IMR-90 (cell line): ENCODE data around the gene RFPL3. TPM values are rescaled to one million over a fixed set of nuclear protein-coding genes. Genes with fewer than 3 reads are reported as not detected.

Source experiments
- ATAC-seq: fragments of 200-7000 bp; cut with Tn5 transposase; 2 replicates; pipeline ENCODE4 v1.9.1; 2020; ENCODE audit warnings: low read depth, mild to moderate bottlenecking, moderate library complexity
- BruUV-seq: library from RNA; stranded (reverse); fragments of 400-500 nt; replicated peaks from 2 replicates; lab custom pipeline; 2021; lab: Mats Ljungman, UMichigan
- CTCF ChIA-PET: fragments of 300-600 bp; formaldehyde crosslinking; extraction: SDS; loops from one replicate; lab custom pipeline; 2021; ENCODE audit warnings: antibody characterized with exemption; lab: Yijun Ruan, JAX
- POLR2A ChIA-PET: fragments of 300-600 bp; sonication (Branson Sonifier 250); formaldehyde crosslinking; loops from one replicate; lab custom pipeline; 2022; ENCODE audit warnings: antibody characterized with exemption; ENCODE audit not compliant: unreplicated experiment; lab: Charles Lee
- DNase-seq: peaks from one replicate; pipeline ENCODE4 v3.0.0; 2013
- H2AFZ ChIP-seq: replicated peaks from 2 replicates; pipeline ENCODE3; 2013; ENCODE audit warnings: low read length, mild to moderate bottlenecking; ENCODE audit not compliant: poor library complexity
- H2AK5ac ChIP-seq: 2 replicates; pipeline ENCODE4 v1.6.1; 2013; ENCODE audit warnings: low read depth, low read length, inconsistent platforms
- H2AK9ac ChIP-seq: replicated peaks from 2 replicates; pipeline ENCODE3; 2013; ENCODE audit warnings: mild to moderate bottlenecking, low read depth, low read length, moderate library complexity; ENCODE audit not compliant: poor library complexity
- H2BK120ac ChIP-seq: 2 replicates; pipeline ENCODE4 v1.6.1; 2013; ENCODE audit warnings: low read depth, low read length, inconsistent platforms
- H2BK15ac ChIP-seq: 3 replicates; pipeline ENCODE4 v1.6.1; 2013; ENCODE audit warnings: low read depth, low read length, inconsistent platforms
- H2BK20ac ChIP-seq: 2 replicates; pipeline ENCODE4 v1.6.1; 2013; ENCODE audit warnings: low read depth, mild to moderate bottlenecking, inconsistent platforms, low read length, moderate library complexity
- H2BK5ac ChIP-seq: 2 replicates; pipeline ENCODE4 v1.6.1; 2013; ENCODE audit warnings: mild to moderate bottlenecking, low read depth, low read length, inconsistent platforms; ENCODE audit not compliant: poor library complexity, severe bottlenecking
- H3K14ac ChIP-seq: replicated peaks from 2 replicates; pipeline ENCODE4 v1.6.1; 2013; ENCODE audit warnings: low read depth, low read length, inconsistent platforms
- H3K18ac ChIP-seq: 2 replicates; pipeline ENCODE4 v1.6.1; 2013; ENCODE audit warnings: low read depth, low read length, control low read depth
- H3K23ac ChIP-seq: 2 replicates; pipeline ENCODE4 v1.6.1; 2013; ENCODE audit warnings: low read depth, low read length, inconsistent platforms
- H3K27ac ChIP-seq: 2 replicates; pipeline ENCODE4 v1.5.1; 2013; ENCODE audit warnings: mild to moderate bottlenecking, control low read depth, low read length; ENCODE audit not compliant: insufficient read depth
- H3K27me3 ChIP-seq: 2 replicates; pipeline ENCODE4 v1.6.1; 2013; ENCODE audit warnings: low read length; ENCODE audit not compliant: control insufficient read depth, insufficient read depth
- H3K36me3 ChIP-seq: 2 replicates; pipeline ENCODE4 v1.6.1; 2013; ENCODE audit warnings: low read length, mixed read lengths; ENCODE audit not compliant: control insufficient read depth, insufficient read depth
- H3K4ac ChIP-seq: 2 replicates; pipeline ENCODE4 v1.6.1; 2013; ENCODE audit warnings: low read depth, low read length, inconsistent platforms
- H3K4me1 ChIP-seq: 2 replicates; pipeline ENCODE4 v1.6.1; 2013; ENCODE audit warnings: low read length, mixed read lengths; ENCODE audit not compliant: control insufficient read depth, insufficient read depth
- H3K4me2 ChIP-seq: 2 replicates; pipeline ENCODE4 v1.6.1; 2013; ENCODE audit warnings: low read depth, mild to moderate bottlenecking, control low read depth, low read length, moderate library complexity
- H3K4me3 ChIP-seq: 2 replicates; pipeline ENCODE4 v1.5.1; 2013; ENCODE audit warnings: low read depth, mild to moderate bottlenecking, control low read depth, low read length, moderate library complexity; ENCODE audit not compliant: insufficient read depth
- H3K56ac ChIP-seq: 2 replicates; pipeline ENCODE4 v1.6.1; 2013; ENCODE audit warnings: low read length, inconsistent platforms; ENCODE audit not compliant: insufficient read depth; ENCODE audit errors: extremely low read depth
- H3K79me1 ChIP-seq, 2 experiments: 2 replicates each; pipeline ENCODE4 v1.6.1; 2013; ENCODE audit warnings: low read length in 2 of 2, inconsistent platforms in 1 of 2, low read depth in 1 of 2
- H3K9ac ChIP-seq: 2 replicates; pipeline ENCODE4 v1.6.1; 2013; ENCODE audit warnings: low read depth, low read length, control low read depth
- H3K9me1 ChIP-seq: 2 replicates; pipeline ENCODE4 v1.6.1; 2013; ENCODE audit warnings: low read length, inconsistent platforms; ENCODE audit not compliant: insufficient read depth
- H3K9me3 ChIP-seq: 2 replicates; pipeline ENCODE4 v1.6.1; 2013; ENCODE audit warnings: low read length; ENCODE audit not compliant: control insufficient read depth, insufficient read depth
- H4K20me1 ChIP-seq: 2 replicates; pipeline ENCODE4 v1.6.1; 2013; ENCODE audit warnings: low read length, inconsistent platforms; ENCODE audit not compliant: insufficient read depth
- H4K5ac ChIP-seq: 2 replicates; pipeline ENCODE4 v1.6.1; 2013; ENCODE audit warnings: mild to moderate bottlenecking, low read depth, low read length, control low read depth
- H4K8ac ChIP-seq, 2 experiments: 2 replicates each; pipeline ENCODE4 v1.6.1; 2013; ENCODE audit warnings: low read depth in 2 of 2, low read length in 2 of 2, control low read depth in 1 of 2, inconsistent platforms in 1 of 2
- H4K91ac ChIP-seq: 2 replicates; pipeline ENCODE4 v1.6.1; 2013; ENCODE audit warnings: low read depth, low read length, inconsistent platforms; ENCODE audit not compliant: insufficient read depth
- BHLHE40 ChIP-seq: fragments of 150-350 bp; IDR thresholded peaks from 2 replicates; pipeline ENCODE4 v1.6.1; 2016; ENCODE audit warnings: mild to moderate bottlenecking, low read depth, low read length
- CEBPB ChIP-seq: IDR thresholded peaks from 2 replicates; pipeline ENCODE4 v1.6.1; 2012; ENCODE audit warnings: low read depth, low read length, improper control_type of control experiment
- CHD1 ChIP-seq: IDR thresholded peaks from 2 replicates; pipeline ENCODE4 v1.6.1; 2012; ENCODE audit warnings: low read depth, low read length, improper control_type of control experiment
- FOS ChIP-seq: fragments of 150-350 bp; IDR thresholded peaks from 2 replicates; pipeline ENCODE4 v1.6.1; 2016; ENCODE audit warnings: low read depth, low read length
- MAFK ChIP-seq: IDR thresholded peaks from 2 replicates; pipeline ENCODE4 v1.6.1; 2012; ENCODE audit warnings: low read depth, low read length, improper control_type of control experiment
- MXI1 ChIP-seq: IDR thresholded peaks from 2 replicates; pipeline ENCODE4 v1.6.1; 2012; ENCODE audit warnings: low read depth, mild to moderate bottlenecking, low read length, moderate library complexity, borderline replicate concordance
- NFE2L2 ChIP-seq: fragments of 150-350 bp; IDR thresholded peaks from 2 replicates; pipeline ENCODE4 v1.6.1; 2016; ENCODE audit warnings: low read depth, mild to moderate bottlenecking, low read length
- POLR2A ChIP-seq: IDR thresholded peaks from 2 replicates; pipeline ENCODE4 v1.6.1; 2012; ENCODE audit warnings: mild to moderate bottlenecking, low read depth, low read length
- WGBS, 2 experiments: methylation state at CpG; one replicate each; pipeline versions ENCODE4 v1.1.5 to v1.1.7; 2013; ENCODE audit warnings: missing lambda C conversion rate in 2 of 2; ENCODE audit not compliant: insufficient read length in 1 of 2; ENCODE audit errors: extremely low coverage in 2 of 2; 5-methylcytosine and 5-hydroxymethylcytosine counted together
- dilution Hi-C: fragments of 300-500 bp; cut with HindIII; formaldehyde crosslinking; loops from one replicate; pipeline ENCODE4 v1.14.3; 2018; ENCODE audit warnings: low sequenced_read_pairs; ENCODE audit not compliant: unreplicated experiment
- in situ Hi-C: fragments of 300-500 bp; cut with MboI; formaldehyde crosslinking; loops from 3 replicates; pipeline ENCODE4 v1.14.3; 2019; ENCODE audit warnings: low sequenced_read_pairs, inconsistent platforms, mixed read lengths
- intact Hi-C: fragments of 100-400 bp; cut with micrococcal nuclease; formaldehyde crosslinking; loops from 2 replicates; pipeline ENCODE4 v1.10.0; 2022
- polyA plus RNA-seq, 3 experiments: library from polyadenylated mRNA; depleted of rRNA; stranded (reverse); fragments of >200 nt; gene quantifications; 2 replicates each; pipeline ENCODE4 v1.2.3, GENCODE V29; 2012; ENCODE audit warnings: low replicate concordance in 1 of 3
- total RNA-seq: library from RNA; depleted of rRNA; stranded (reverse); fragments of >200 nt; gene quantifications from 2 replicates; pipeline ENCODE4 v1.2.3, GENCODE V29; 2012
- TF ChIP-seq, protein P1 (sequence below): fragments of 150-350 bp; IDR thresholded peaks from 2 replicates; pipeline ENCODE4 v1.6.1; 2017; ENCODE audit warnings: mild to moderate bottlenecking, antibody characterized with exemption, low read length, low read depth
- TF ChIP-seq, protein P2 (sequence below): conservative IDR thresholded peaks from 2 replicates; pipeline ENCODE4 v1.5.1; 2012; ENCODE audit warnings: mild to moderate bottlenecking, low read depth, low read length, improper control_type of control experiment

RFPL3 gene
- total and polyA plus RNA-seq, 2 of the 4 experiments (the other 2 are of a cell fraction) = not detected

DNA sequence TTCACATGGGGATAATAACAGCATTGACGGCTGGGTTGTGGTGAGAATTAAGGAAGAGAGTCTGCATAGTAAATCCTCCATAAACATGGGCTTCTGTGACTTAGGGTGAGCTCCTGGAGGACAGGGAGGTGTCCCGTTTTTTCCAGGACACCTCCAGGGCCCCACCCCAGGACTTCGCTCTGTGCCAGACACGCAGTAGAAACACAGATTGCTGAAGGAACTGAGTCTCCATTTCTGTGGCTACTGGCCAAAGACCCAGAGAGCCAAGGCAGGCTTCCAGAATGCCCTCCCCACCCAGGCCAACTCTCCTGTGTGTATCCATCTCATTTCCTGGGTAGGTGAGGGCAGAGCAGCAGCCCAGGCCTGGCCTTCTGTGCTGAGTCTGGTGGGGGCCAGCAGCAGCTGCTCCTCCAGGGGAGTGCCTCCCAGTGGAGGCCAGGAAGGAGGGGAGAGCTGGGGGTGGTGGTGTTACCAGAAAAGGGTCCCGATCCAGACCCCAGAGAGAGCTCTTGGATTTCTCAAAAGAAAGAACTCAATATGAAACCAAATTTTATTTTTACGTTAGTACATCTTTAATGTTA, 9.5 kb upstream of the RFPL3 start:
- Histone ChIP-seq H3K18ac (no peak overlapping the region), H3K36me3 (no peaks in the 10 kb centered on the region), H3K4me1 (no peaks in the 10 kb centered on the region), H2AK5ac (no peak overlapping the region), H2BK15ac (no peak overlapping the region), H3K27ac (no peak overlapping the region), H4K5ac (no peak overlapping the region), H3K14ac (no peak overlapping the region), H2BK120ac (no peak overlapping the region), H2BK20ac (no peak overlapping the region), H3K4me3 (no peak overlapping the region), H4K91ac (no peak overlapping the region), H2AK9ac (no peak overlapping the region), H3K9ac (no peak overlapping the region), H4K8ac (no peak overlapping the region), H3K56ac (no peak overlapping the region), H3K79me1 (no peaks in the 10 kb centered on the region), H2BK5ac (no peak overlapping the region), H4K20me1 (no peaks in the 10 kb centered on the region), H3K27me3 (peaks cover 2% of the 10 kb centered on the region), H3K23ac (no peak overlapping the region), H3K9me3 (no peaks in the 10 kb centered on the region), H2AFZ (no peak overlapping the region), H3K4me2 (no peak overlapping the region), H3K4ac (no peak overlapping the region), H3K9me1 (no peaks in the 10 kb centered on the region)
- ATAC-seq (no peak), DNase-seq (no peak)
- in situ Hi-C loops = no loop called here
- TF ChIP-seq, protein P1, sequence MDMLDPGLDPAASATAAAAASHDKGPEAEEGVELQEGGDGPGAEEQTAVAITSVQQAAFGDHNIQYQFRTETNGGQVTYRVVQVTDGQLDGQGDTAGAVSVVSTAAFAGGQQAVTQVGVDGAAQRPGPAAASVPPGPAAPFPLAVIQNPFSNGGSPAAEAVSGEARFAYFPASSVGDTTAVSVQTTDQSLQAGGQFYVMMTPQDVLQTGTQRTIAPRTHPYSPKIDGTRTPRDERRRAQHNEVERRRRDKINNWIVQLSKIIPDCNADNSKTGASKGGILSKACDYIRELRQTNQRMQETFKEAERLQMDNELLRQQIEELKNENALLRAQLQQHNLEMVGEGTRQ = no peak
- TF ChIP-seq MAFK (no peak), CHD1 (no peak), NFE2L2 (no peak), CEBPB (no peak), FOS (no peak), POLR2A (no peak), MXI1 (no peak), BHLHE40 (no peak)
- TF ChIP-seq, protein P2, sequence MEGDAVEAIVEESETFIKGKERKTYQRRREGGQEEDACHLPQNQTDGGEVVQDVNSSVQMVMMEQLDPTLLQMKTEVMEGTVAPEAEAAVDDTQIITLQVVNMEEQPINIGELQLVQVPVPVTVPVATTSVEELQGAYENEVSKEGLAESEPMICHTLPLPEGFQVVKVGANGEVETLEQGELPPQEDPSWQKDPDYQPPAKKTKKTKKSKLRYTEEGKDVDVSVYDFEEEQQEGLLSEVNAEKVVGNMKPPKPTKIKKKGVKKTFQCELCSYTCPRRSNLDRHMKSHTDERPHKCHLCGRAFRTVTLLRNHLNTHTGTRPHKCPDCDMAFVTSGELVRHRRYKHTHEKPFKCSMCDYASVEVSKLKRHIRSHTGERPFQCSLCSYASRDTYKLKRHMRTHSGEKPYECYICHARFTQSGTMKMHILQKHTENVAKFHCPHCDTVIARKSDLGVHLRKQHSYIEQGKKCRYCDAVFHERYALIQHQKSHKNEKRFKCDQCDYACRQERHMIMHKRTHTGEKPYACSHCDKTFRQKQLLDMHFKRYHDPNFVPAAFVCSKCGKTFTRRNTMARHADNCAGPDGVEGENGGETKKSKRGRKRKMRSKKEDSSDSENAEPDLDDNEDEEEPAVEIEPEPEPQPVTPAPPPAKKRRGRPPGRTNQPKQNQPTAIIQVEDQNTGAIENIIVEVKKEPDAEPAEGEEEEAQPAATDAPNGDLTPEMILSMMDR = no peak
- intact Hi-C loops = no loop called here
- BruUV-seq = no TSS peak
- CTCF ChIA-PET = no interaction called here
- dilution Hi-C loops = no loop called here
- no CpG with 5 or more reads among the region's 6 CpGs for WGBS, 2 experiments
- POLR2A ChIA-PET = no interaction called here
